HG03280 (cell line): ENCODE data around the gene COL8A1.
"Not testable (repeated sequence)": the region's sequence is repeated elsewhere in the genome, so short reads cannot be mapped to it uniquely, and the experiment has no call there.

ENCODE experiments used
- ATAC-seq: cut with Tn5 transposase; IDR thresholded peaks from one replicate; pipeline ENCODE4 v1.9.1; 2021; ENCODE audit warnings: mild to moderate bottlenecking, moderate library complexity; ENCODE audit not compliant: unreplicated experiment

Gene COL8A1

DNA sequence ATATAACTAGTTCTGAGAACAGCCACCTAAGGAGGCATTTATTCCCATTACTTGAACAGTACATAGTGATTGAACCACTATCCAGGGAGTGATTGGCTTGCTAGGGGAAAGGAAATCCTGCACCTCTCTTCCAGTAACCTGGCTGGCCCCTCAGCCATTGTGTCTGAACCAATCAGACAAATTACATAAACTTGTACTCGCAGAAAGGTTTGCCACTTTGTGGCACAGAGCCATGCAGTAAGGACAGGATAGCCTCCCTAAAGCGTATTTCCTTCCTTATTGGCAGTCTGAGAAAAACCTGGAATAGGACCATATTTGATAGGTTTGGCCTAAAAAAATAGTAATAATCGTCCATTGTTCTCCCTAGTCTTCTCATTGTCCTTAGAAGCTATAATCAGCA is 198.3 kb downstream of the COL8A1 start:
- no peak for ATAC-seq

DNA sequence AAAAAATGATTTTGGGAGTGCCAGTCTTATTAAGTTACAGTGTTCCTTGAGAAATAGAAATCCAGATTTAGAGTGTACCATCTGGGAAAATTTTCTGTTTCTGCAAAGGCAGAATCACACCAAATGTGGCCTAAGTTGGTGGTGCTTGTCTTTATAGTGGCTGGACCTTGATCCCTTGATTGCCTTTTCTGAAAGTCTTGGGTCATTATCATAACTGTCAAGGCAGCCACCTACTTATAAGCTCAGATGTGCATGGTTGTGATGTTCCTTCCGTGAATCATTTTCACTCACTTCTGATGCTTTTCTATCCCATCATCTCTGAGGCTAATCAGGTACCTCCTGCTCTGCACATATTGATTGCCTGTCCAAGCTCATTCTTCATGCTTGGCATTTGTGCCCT is 199.3 kb downstream of the COL8A1 start:
- no peak for ATAC-seq

DNA sequence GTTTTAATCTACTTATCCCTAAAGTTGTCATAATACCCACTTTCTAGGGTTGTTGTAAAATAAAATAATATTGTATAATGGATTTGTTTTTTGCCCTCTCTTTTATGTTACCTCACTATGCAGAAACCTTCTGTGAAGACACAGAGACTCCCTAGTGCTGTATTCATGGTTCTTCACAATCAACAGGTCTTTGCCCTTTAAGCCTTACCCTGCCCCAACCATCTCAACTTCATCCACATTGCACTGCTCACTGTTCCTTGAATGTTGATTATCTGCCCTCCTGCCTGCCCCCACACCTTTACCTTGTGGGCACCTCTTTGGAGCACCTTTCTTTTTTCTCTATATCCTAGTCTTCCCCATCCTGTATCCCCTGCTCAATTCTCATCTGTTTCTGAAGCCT is 200.4 kb downstream of the COL8A1 start:
- ATAC-seq = no peak

DNA sequence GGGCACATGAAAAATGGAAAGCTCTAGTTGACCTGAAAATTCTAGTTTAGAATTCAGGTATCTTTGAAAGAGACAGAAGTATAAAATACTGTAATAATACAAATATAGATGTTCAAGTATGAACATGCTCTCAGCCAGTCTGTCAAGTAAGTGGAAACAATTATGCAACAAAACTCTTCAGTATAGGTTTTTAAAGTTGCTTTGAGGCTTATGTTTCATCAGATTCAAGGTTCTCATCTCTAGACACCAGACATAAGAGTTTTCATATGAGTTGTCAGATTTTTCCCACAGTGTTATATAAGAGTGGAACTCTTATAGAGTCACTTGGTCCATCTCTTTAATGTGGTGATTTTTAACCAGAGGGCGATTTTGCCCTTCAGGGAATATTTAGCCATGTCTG is 201.2 kb downstream of the COL8A1 start:
- no peak for ATAC-seq

DNA sequence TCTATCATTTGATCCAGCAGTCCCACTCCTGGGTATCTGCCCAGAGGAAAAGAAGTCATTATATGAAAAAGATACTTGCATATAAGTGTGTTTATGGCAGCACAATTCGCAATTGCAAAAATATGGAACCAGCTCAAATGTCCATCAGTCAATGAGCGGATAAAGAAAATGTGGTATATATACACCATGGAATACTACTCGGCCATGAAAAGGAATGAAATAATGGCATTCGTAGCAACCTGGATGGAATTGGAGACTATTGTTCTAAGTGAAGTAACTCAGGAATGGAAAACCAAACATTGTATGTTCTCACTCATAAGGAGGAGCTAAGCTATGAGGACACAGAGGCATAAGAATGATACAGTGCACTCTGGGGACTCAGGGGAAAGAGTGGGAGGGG is 203.6 kb downstream of the COL8A1 start:
- not testable (repeated sequence) for ATAC-seq

DNA sequence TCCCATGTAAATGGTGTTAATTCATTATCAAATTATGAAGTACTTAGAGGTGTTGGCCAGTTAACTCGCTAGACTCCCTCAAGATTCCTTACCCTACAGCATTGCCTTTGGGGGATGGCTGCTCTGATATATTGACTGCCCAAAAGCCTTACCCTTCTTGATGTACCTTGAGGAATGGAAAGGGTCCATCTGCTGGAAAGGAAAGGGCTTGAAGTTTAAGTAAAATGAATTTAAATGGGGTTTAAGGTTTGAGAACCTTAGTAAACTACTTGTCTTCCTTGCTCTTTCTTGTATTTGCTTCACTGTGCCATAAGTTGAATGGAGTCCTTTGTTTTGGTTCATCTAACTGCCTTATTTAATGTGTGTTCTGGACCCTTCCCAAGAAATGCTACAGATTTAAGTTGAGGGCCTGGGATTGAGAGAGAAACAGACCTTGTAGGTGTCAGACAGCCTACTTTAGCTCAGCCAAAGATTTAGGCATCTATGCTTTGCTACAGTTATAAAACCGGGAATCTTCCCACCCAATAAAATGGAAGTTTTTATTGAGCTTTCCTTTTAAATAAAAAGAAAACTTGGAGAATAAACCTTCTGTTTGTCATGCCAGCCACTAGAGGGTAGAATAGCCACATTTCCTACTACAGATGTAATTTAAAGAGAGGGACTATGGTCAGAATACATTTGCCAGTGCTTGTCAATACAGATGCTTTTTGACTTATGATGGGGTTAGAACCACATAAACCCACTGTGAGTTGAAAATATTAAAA is 204.6 kb downstream of the COL8A1 start:
- ATAC-seq = no peak

DNA sequence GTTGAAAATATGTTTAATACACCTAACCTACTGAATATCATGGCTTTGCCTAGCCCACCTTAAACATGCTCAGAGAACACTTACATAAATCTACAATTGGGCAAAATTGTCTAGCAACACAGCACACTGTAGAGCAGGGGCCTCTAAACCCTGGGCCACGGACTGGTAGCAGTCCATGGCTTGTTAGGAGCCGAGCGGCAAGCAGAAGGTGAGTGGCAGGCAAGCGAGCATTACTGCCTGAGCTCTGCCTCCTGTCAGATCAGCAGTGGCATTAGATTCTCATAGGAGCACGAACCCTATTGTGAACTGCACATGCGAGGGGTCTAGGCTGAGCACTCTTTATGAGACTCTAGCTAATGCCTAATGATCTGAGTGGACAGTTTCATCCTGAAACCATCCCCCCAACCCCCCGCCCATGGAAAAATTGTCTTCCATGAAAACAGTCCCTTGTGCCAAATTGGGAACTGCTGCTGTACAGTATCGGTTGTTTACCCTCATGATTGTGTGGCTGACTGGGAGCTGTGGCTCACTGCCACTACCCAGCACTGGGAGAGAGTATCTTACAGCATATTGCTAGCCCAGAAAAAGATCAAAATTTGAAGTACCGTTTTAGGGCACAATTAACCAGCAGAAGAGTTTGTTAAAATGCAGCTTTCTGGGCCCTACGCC is 205.3 kb downstream of the COL8A1 start:
- no peak for ATAC-seq

DNA sequence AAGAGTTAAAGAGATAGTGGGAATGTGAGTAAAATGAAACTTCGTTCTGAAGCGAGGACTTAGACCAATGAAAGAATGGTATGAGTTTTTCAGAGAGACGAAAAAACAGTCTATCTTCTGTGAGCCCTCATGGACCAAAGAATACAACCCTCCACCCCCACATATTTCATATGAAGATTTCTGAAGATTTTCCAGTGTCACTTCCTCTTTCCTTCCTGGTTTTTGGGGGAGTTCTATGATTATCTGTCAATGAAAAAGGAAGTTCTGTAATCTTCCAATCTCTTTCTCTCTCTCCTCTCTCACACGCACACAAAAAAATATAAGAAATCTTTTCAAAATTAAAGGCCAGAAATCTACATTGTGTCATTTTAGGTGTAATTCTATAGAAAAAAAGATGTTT is 206.9 kb downstream of the COL8A1 start:
- no peak for ATAC-seq

DNA sequence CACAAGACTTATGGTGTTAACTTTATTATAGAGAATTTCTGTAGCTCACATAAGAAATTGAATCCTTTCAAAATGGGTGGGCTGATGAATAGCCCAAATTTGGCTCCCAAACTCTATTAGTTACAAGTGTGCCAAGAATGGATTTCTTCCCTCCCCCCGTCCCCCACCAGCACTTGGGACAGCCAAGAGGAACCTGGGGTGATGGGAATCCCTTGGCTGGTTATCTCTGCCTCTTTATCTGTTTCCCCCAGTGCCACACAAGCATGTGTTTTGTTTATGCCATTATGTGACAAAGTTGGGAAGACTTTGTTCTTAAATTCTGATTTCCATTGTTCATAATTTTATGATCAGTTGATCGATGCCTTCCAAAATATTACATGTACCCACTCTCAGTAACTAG is 207.6 kb downstream of the COL8A1 start:
- no peak for ATAC-seq

DNA sequence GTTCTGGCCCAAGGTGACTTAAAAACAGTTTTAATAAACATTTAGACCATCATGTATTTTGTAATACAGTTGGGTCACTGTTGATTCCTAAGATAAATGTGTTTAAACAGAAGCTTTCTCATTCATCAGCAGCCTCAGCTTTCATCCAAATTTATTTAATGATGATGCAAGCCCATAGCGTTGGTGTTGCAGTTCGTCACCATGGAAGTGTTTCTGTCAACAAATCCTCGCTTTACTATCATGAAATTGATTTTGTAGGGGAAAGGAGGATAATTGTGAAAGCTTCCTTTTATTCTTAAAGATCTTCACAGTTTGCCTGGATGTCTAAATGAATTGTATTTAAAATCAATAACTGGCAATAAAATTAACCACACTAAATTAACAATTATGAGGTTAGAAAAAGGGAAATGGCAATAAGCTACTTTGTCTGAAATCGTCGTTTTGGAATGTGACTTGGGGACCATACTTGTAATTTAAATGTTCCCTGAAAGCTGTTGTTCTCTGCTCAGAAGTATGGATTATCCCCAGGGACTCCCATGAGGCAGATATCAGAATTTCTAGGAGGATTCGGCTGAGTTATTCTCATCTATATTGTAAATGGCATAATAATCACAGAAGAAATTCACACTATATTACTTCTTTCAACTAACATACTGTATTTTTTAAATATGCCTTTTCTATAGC is 208.2 kb downstream of the COL8A1 start:
- no peak for ATAC-seq

DNA sequence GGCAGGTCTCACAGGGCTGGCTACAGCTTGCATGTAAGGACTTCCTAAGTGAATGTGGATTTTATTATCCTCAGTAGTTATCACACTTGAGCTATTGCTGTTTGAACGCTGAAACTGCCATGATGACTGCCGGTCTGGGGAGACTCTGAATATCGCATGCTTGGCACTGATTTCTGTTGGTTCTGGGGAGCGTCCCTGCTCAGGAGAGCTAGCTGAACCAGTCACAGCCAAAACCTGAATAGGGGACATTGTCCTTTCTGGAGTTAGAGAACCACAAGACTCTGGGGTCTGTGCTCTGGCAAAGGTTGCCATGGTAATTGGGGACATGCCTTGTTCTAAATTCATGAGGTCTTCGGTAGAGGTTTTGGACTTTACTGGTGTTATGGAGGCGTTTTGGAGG is 210.0 kb downstream of the COL8A1 start:
- ATAC-seq = no peak
